GM12878 (cell line): ENCODE data around the gene HLA-DMA. TPM values are rescaled to one million over a fixed set of nuclear protein-coding genes. Genes with fewer than 3 reads are reported as not detected.

Experiments used
- ATF7 ChIP-seq: fragments of 450-650 bp; IDR thresholded peaks from 2 replicates; pipeline ENCODE4 v1.6.1; 2016; ENCODE audit warnings: low read depth, mild to moderate bottlenecking
- CBFB ChIP-seq: IDR thresholded peaks from 2 replicates; pipeline ENCODE4 v1.6.1; 2016; ENCODE audit warnings: antibody characterized with exemption, low read depth
- CBX5 ChIP-seq: sonication (generic); IDR thresholded peaks from 2 replicates; pipeline ENCODE4 v1.6.1; 2016; ENCODE audit warnings: low read depth, moderate library complexity, mild to moderate bottlenecking, inconsistent platforms
- CEBPB ChIP-seq, 2 experiments: fragments of 150-350 bp in 1 of 2; IDR thresholded peaks; 2 replicates each; pipeline ENCODE4 v1.6.1; 2012 to 2014; ENCODE audit warnings: low read depth in 2 of 2, low read length in 2 of 2, borderline replicate concordance in 1 of 2, inconsistent platforms in 1 of 2
- CHD2 ChIP-seq: IDR thresholded peaks from 2 replicates; pipeline ENCODE4 v1.6.1; 2011; ENCODE audit warnings: low read depth, low read length, improper control_type of control experiment, borderline replicate concordance
- CHD4 ChIP-seq: fragments of 200-600 bp; sonication (generic); IDR thresholded peaks from 2 replicates; pipeline ENCODE4 v1.6.1; 2016; ENCODE audit warnings: mild to moderate bottlenecking
- CTCF ChIP-seq, 3 experiments: IDR thresholded peaks in 2 of 3; conservative IDR thresholded peaks in 1 of 3; 2 replicates each; pipeline ENCODE4 v1.5.1; 2011; ENCODE audit warnings: low read depth in 3 of 3, low read length in 3 of 3, mild to moderate bottlenecking in 3 of 3, control low read depth in 2 of 3, moderate library complexity in 2 of 3, inconsistent platforms in 1 of 3, mixed read lengths in 1 of 3; ENCODE audit not compliant: control insufficient read depth in 2 of 3, insufficient read depth in 1 of 3; ENCODE audit errors: extremely low read depth in 1 of 3
- IRF5 ChIP-seq: fragments of 450-650 bp; IDR thresholded peaks from 2 replicates; pipeline ENCODE4 v1.6.1; 2017; ENCODE audit warnings: borderline replicate concordance
- KDM1A ChIP-seq: fragments of 200-600 bp; sonication (generic); IDR thresholded peaks from 2 replicates; pipeline ENCODE4 v1.6.1; 2016; ENCODE audit warnings: borderline replicate concordance
- LARP7 ChIP-seq: fragments of 450-650 bp; IDR thresholded peaks from 2 replicates; pipeline ENCODE4 v1.6.1; 2017; ENCODE audit warnings: mild to moderate bottlenecking
- PAX5 ChIP-seq: IDR thresholded peaks from 2 replicates; pipeline ENCODE4 v1.6.1; 2011; ENCODE audit warnings: low read depth, low read length, borderline replicate concordance
- PAX8 ChIP-seq: fragments of 450-650 bp; IDR thresholded peaks from 2 replicates; pipeline ENCODE4 v1.6.1; 2017; ENCODE audit warnings: mild to moderate bottlenecking, moderate library complexity
- PRDM15 ChIP-seq: fragments of 450-650 bp; formaldehyde crosslinking; IDR thresholded peaks from 2 replicates; pipeline ENCODE4 v1.4.0; 2020; ENCODE audit warnings: mild to moderate bottlenecking, moderate library complexity
- TCF12 ChIP-seq: IDR thresholded peaks from 2 replicates; pipeline ENCODE4 v1.6.1; 2011; ENCODE audit warnings: low read depth, mild to moderate bottlenecking, low read length
- TCF3 ChIP-seq: IDR thresholded peaks from 2 replicates; pipeline ENCODE4 v1.6.1; 2012; ENCODE audit warnings: low read depth, mild to moderate bottlenecking, low read length, borderline replicate concordance; ENCODE audit not compliant: insufficient read depth
- TCF7 ChIP-seq: IDR thresholded peaks from 2 replicates; pipeline ENCODE4 v1.6.1; 2014; ENCODE audit warnings: antibody characterized with exemption, borderline replicate concordance
- polyA plus RNA-seq, 11 experiments: library from polyadenylated mRNA; depleted of rRNA in 4 of 11; unstranded in 6 of 11; stranded (reverse) in 5 of 11; fragments of >200 nt; fragmentation: Nextera tagmentation in 4 of 11; fragmentation: Illumina TruSeq in 1 of 11; extraction: Ambion mirVana in 4 of 11; extraction: Trizol in 1 of 11; gene quantifications; 1 replicate in 1 of 11; 2 replicates in 10 of 11; pipeline versions ENCODE4 v1.2.1 to v1.2.3, GENCODE V29; 2011 to 2016; ENCODE audit warnings: inconsistent platforms in 2 of 11, missing spikeins in 2 of 11, low read depth in 1 of 11
- total RNA-seq, 4 experiments: library from RNA; depleted of rRNA in 3 of 4; stranded (reverse); fragments of >200 nt in 3 of 4; fragmentation: Illumina TruSeq in 1 of 4; extraction: Trizol in 1 of 4; gene quantifications; 2 replicates each; pipeline versions ENCODE4 v1.2.1 to v1.2.3, GENCODE V29; 2013 to 2021
- TF ChIP-seq, protein P1 (sequence below): fragments of 450-650 bp; formaldehyde crosslinking; IDR thresholded peaks from 2 replicates; pipeline ENCODE4 v1.5.0; 2022; ENCODE audit warnings: mild to moderate bottlenecking, missing genetic modification characterization
- TF ChIP-seq, protein P2 (sequence below): fragments of 450-650 bp; IDR thresholded peaks from 2 replicates; pipeline ENCODE4 v1.6.1; 2016; ENCODE audit warnings: mild to moderate bottlenecking

The HLA-DMA gene
- total and polyA plus RNA-seq, 10 of the 15 experiments (the other 5 are each of a cell fraction or from before 2014, with no cell fraction given) = 177 to 552 (median 309) TPM

DNA sequence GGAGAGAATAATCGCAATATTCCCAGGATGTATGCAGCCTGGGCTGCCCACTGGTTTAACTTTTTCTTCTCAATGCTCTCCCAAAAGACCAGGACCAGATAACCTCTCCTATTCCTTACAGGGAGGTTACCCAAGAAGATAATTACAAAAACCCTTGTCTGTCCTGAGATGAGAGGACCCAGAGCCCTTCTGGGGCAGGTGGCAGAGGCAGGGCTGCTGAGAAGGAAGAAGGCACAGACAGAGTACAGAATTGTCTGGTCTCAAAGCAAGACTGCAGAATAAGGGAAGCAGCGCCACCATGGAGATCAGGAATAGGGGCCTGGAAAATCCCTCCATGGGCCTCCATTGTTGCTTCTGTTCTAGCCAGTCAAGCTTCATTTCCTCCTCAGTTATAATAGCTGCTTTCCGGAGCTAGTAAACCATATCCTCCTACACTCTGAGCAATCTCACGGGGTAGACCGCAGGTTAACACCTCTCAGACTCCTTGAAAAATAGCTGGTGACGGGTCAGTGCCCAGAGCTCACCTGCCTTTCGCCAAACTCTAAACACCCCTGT is 11.6 kb downstream of the HLA-DMA start (continued):
- TF ChIP-seq, protein P1, sequence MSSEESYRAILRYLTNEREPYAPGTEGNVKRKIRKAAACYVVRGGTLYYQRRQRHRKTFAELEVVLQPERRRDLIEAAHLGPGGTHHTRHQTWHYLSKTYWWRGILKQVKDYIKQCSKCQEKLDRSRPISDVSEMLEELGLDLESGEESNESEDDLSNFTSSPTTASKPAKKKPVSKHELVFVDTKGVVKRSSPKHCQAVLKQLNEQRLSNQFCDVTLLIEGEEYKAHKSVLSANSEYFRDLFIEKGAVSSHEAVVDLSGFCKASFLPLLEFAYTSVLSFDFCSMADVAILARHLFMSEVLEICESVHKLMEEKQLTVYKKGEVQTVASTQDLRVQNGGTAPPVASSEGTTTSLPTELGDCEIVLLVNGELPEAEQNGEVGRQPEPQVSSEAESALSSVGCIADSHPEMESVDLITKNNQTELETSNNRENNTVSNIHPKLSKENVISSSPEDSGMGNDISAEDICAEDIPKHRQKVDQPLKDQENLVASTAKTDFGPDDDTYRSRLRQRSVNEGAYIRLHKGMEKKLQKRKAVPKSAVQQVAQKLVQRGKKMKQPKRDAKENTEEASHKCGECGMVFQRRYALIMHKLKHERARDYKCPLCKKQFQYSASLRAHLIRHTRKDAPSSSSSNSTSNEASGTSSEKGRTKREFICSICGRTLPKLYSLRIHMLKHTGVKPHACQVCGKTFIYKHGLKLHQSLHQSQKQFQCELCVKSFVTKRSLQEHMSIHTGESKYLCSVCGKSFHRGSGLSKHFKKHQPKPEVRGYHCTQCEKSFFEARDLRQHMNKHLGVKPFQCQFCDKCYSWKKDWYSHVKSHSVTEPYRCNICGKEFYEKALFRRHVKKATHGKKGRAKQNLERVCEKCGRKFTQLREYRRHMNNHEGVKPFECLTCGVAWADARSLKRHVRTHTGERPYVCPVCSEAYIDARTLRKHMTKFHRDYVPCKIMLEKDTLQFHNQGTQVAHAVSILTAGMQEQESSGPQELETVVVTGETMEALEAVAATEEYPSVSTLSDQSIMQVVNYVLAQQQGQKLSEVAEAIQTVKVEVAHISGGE = no peak
- TF ChIP-seq CEBPB (IDR thresholded peaks at IDR 0.05; ENCODE audit: borderline replicate concordance in 1 of 2, low read depth in 2 of 2, low read length in 2 of 2) (no peak), PRDM15 (CRISPR knock-in tag) (no peak), CTCF (IDR thresholded peaks at IDR 0.05 in 2 of 3, conservative IDR thresholded peaks at IDR 0.05 in 1 of 3; ENCODE audit: control insufficient read depth in 2 of 3, extremely low read depth in 1 of 3, insufficient read depth in 1 of 3, low read depth in 3 of 3, low read length in 3 of 3) (peak in 1 of 3 experiments; percentile 15; a peak in 1 of 6 replicates), PAX8 (peak; percentile 98), CBFB (peak; percentile 93), TCF3 (peak; percentile 79; the same call in 1 of the 2 replicates), TCF12 (peak; percentile 95), CHD4 (no peak), PAX5 (peak; percentile 100), TCF7 (peak; percentile 52; the same call in 1 of the 2 replicates), CBX5 (0 out of 2 replicates have a peak, but pooled peaks have one; percentile 76), LARP7 (peak; percentile 50), CHD2 (peak; percentile 81; the same call in 1 of the 2 replicates), KDM1A (no peak), IRF5 (peak; percentile 50; the same call in 1 of the 2 replicates), ATF7 (peak; percentile 84)
- TF ChIP-seq, protein P2, sequence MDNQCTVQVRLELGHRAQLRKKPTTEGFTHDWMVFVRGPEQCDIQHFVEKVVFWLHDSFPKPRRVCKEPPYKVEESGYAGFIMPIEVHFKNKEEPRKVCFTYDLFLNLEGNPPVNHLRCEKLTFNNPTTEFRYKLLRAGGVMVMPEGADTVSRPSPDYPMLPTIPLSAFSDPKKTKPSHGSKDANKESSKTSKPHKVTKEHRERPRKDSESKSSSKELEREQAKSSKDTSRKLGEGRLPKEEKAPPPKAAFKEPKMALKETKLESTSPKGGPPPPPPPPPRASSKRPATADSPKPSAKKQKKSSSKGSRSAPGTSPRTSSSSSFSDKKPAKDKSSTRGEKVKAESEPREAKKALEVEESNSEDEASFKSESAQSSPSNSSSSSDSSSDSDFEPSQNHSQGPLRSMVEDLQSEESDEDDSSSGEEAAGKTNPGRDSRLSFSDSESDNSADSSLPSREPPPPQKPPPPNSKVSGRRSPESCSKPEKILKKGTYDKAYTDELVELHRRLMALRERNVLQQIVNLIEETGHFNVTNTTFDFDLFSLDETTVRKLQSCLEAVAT = peak; percentile 85
